Brain microvascular endothelial cell (primary cell): ENCODE results near the gene SPACA5.
"Not testable (repeated sequence)": the region's sequence is repeated elsewhere in the genome, so short reads cannot be mapped to it uniquely, and the experiment has no call there.

Experiments used
- DNase-seq: peaks from one replicate; pipeline ENCODE4 v3.0.0-alpha.2; 2020
- H3K27ac ChIP-seq: fragments of 250-450 bp; sonication (Bioruptor Pico); 2 replicates; pipeline ENCODE4 v1.5.1; 2020; ENCODE audit warnings: mild to moderate bottlenecking, moderate library complexity
- H3K27me3 ChIP-seq: fragments of 250-450 bp; sonication (Bioruptor Pico); replicated peaks from 2 replicates; pipeline ENCODE4 v1.5.1; 2020; ENCODE audit warnings: mild to moderate bottlenecking
- H3K36me3 ChIP-seq: fragments of 250-450 bp; sonication (Bioruptor Pico); replicated peaks from 2 replicates; pipeline ENCODE4 v1.5.1; 2020; ENCODE audit warnings: mild to moderate bottlenecking
- H3K4me3 ChIP-seq: 2 replicates; pipeline ENCODE4 v1.5.1; 2011; ENCODE audit warnings: low read depth, mild to moderate bottlenecking, control low read depth, low read length, moderate library complexity
- CTCF ChIP-seq: IDR thresholded peaks from 2 replicates; pipeline ENCODE4 v1.5.1; 2011; ENCODE audit warnings: low read depth, mild to moderate bottlenecking, moderate library complexity, low read length, control low read depth, inconsistent platforms; ENCODE audit errors: missing control alignments
- in situ Hi-C: cut with HindIII; loops from 2 replicates; pipeline ENCODE4 v1.10.0; 2017; ENCODE audit warnings: low sequenced_read_pairs, low pct_ligation_motif_present

SPACA5 gene

GRCh38 chrX:48030237-48030636 lies 23.4 kb downstream of the SPACA5 start:
- H3K4me3 ChIP-seq: no peak overlapping the region
- in situ Hi-C loops: no loop called here
- H3K36me3 ChIP-seq: no peaks in the 10 kb centered on the region
- no peak for TF ChIP-seq CTCF
- no peak overlapping the region for H3K27ac ChIP-seq
- DNase-seq: no peak
- no peaks in the 10 kb centered on the region for H3K27me3 ChIP-seq

GRCh38 chrX:48030641-48031173 lies 23.9 kb downstream of the SPACA5 start:
- H3K36me3 ChIP-seq, in situ Hi-C loops, DNase-seq, H3K4me3 ChIP-seq, H3K27ac ChIP-seq, H3K27me3 ChIP-seq: not testable (repeated sequence)

- TF ChIP-seq CTCF: no peak
- no peak for DNase-seq
- no peaks in the 10 kb centered on the region for H3K36me3 ChIP-seq
Measured at GRCh38 chrX:48035891-48036290, 29.1 kb downstream of the SPACA5 start.

GRCh38 chrX:48043056-48043455 lies 36.3 kb downstream of the SPACA5 start:
- TF ChIP-seq CTCF: no peak
- no peaks in the 10 kb centered on the region for H3K27me3 ChIP-seq
- DNase-seq: no peak
- H3K36me3 ChIP-seq: no peaks in the 10 kb centered on the region
- H3K4me3 ChIP-seq: no peak overlapping the region
- no peak overlapping the region for H3K27ac ChIP-seq
- in situ Hi-C loops: no loop called here

More at GRCh38 chrX:48035891-48036290, 29.1 kb downstream of the SPACA5 start:
- in situ Hi-C loops: no loop called here
- no peaks in the 10 kb centered on the region for H3K27me3 ChIP-seq
- no peak overlapping the region for H3K4me3 ChIP-seq
- H3K27ac ChIP-seq: no peak overlapping the region

GRCh38 chrX:48045410-48046311 lies 38.9 kb downstream of the SPACA5 start:
- peak; percentile 69 for DNase-seq

More at GRCh38 chrX:48045410-48046311, 38.9 kb downstream of the SPACA5 start:
- Histone ChIP-seq H3K27ac (peak overlapping the region; percentile 64), H3K36me3 (no peaks in the 10 kb centered on the region), H3K4me3 (no peak overlapping the region), H3K27me3 (no peaks in the 10 kb centered on the region)
- in situ Hi-C loops: no loop called here
- no peak for TF ChIP-seq CTCF
